ENCODE data around the gene KPNA6. TPM values are rescaled to one million over a fixed set of nuclear protein-coding genes. Genes with fewer than 3 reads are reported as not detected.

KPNA6 gene

GRCh38 chr1:32223683-32224082 is 115.8 kb downstream of the KPNA6 start:
- Histone ChIP-seq H3K4me3 (replicated peaks; ENCODE audit: insufficient read depth, low read length) (no peak overlapping the region), H3K27me3 (ENCODE audit: insufficient read depth, poor library complexity, severe bottlenecking) (no peaks in the 10 kb centered on the region), H3K27ac (replicated peaks) (no peak overlapping the region)
- TF ChIP-seq CTCF (IDR thresholded peaks at IDR 0.05; ENCODE audit: insufficient read depth, low read length): no peak
- TF ChIP-seq GABPA (IDR thresholded peaks at IDR 0.05; ENCODE audit: low read depth): no peak
- no peak for TF ChIP-seq REST (IDR thresholded peaks at IDR 0.05; ENCODE audit: insufficient replicate concordance, low read depth)
- TF ChIP-seq SPI1 (IDR thresholded peaks at IDR 0.05; ENCODE audit: borderline replicate concordance, low read depth): no peak
- TF ChIP-seq POLR2AphosphoS5 (IDR thresholded peaks at IDR 0.05; ENCODE audit: low read depth): no peak
- no peak for DNase-seq (ENCODE audit: low read depth in 1 of 2, low spot score in 1 of 2)

GRCh38 chr1:32224285-32224684 is 116.4 kb downstream of the KPNA6 start:
- no peak for DNase-seq (ENCODE audit: low read depth in 1 of 2, low spot score in 1 of 2)
- Histone ChIP-seq H3K27me3 (ENCODE audit: insufficient read depth, poor library complexity, severe bottlenecking) (no peaks in the 10 kb centered on the region), H3K4me3 (replicated peaks; ENCODE audit: insufficient read depth, low read length) (no peak overlapping the region), H3K27ac (replicated peaks) (no peak overlapping the region)
- no peak for TF ChIP-seq SPI1 (IDR thresholded peaks at IDR 0.05; ENCODE audit: borderline replicate concordance, low read depth)
- no peak for TF ChIP-seq CTCF (IDR thresholded peaks at IDR 0.05; ENCODE audit: insufficient read depth, low read length)
- no peak for TF ChIP-seq GABPA (IDR thresholded peaks at IDR 0.05; ENCODE audit: low read depth)
- no peak for TF ChIP-seq POLR2AphosphoS5 (IDR thresholded peaks at IDR 0.05; ENCODE audit: low read depth)
- TF ChIP-seq REST (IDR thresholded peaks at IDR 0.05; ENCODE audit: insufficient replicate concordance, low read depth): no peak

Small RNAs within 50 kb of the gene (microRNA-seq; reads per million reads assigned to microRNA genes)
- gene MIR5585: not detected
